Measurements from ENCODE around the gene RNF167.

Gene RNF167

DNA sequence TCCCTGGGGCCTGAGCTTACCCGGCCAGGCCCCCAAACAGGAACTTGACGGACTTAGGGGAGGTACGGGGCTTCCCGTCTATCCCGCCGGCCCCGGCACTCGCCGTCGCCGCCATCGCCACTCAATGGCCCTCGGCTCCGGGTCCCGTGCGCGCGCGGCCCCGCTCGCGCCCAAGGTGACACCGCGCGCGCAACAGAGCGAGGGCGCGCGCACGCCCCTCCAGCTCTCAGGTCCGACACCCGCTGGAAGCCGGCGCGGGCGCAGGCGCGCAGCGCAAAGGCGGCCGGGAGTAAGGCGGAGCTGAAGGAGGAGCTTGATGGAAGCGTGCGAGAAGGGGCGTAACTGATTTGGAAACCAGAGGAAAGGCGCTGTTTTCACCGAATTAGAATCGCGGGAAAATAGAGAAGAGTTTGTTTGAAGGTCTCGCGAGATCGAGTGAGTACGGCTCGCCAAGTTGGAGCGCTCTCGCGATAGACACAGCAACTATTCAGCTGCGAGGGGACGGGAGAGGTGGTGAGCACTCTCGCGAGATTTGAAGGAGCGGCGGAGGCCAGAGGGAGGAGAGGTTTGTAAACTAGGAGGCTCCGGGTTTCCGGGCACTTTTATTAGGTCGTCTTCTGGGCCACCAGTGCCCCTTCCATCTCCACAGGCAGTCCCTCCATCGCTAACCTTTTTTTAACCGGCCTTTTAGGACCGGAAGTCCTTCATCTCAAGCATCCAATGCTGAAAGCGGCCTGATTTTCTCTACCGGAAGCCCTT is at the start of gene RNF167, which contains the start of gene SLC25A11:
Gene RNF167, plus strand, starts transcription at position 473 of the 759 bp plus-strand sequence. CDS start 642 bp downstream, outside the sequence.
Gene SLC25A11, minus strand, starts transcription at position 251 of the 759 bp plus-strand sequence. Its CDS starts 136 bp downstream, at position 115.
- peak; percentile 99 for DNase-seq

DNA sequence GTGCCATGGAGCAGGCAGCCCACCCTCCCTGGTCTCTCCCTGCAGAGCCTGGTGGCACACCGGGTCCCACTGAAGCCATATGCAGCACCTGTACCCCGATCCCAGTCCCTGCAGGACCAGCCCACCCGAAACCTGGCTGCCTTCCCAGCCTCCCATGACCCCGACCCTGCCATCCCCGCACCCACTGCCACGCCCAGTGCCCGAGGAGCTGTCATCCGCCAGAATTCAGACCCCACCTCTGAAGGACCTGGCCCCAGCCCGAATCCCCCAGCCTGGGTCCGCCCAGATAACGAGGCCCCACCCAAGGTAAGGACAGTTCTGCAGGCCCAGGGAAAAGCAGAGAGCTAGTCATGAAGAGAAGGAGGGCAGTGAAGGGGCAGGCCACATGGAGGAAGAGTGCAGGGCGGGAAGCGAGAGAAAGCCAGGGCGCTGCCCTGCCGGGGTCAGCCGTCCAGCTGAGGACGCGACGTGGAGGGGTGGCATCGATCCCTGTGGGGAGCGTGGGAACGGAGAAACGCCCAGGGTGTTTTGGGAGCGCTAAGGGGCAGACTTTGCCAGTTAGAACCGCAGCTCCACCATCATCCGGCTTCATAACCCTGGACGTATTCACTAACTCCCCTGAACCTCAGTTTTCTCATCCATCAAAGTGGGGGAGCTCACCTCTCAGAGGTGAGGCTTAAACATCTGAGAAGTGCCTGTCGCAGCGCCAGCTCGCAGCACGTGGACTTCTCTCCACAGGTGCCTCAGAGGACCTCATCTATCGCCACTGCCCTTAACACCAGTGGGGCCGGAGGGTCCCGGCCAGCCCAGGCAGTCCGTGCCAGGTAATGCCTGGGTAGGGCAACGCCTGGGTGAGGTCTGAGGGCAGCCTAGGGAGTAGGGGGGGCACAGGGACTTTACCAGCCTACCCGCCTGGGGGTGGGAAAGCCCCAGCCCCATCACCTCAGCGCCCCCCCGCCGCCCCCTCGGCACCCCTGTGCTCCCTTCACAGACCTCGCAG is 48.4 kb upstream of the RNF167 start:
- DNase-seq, result no peak

DNA sequence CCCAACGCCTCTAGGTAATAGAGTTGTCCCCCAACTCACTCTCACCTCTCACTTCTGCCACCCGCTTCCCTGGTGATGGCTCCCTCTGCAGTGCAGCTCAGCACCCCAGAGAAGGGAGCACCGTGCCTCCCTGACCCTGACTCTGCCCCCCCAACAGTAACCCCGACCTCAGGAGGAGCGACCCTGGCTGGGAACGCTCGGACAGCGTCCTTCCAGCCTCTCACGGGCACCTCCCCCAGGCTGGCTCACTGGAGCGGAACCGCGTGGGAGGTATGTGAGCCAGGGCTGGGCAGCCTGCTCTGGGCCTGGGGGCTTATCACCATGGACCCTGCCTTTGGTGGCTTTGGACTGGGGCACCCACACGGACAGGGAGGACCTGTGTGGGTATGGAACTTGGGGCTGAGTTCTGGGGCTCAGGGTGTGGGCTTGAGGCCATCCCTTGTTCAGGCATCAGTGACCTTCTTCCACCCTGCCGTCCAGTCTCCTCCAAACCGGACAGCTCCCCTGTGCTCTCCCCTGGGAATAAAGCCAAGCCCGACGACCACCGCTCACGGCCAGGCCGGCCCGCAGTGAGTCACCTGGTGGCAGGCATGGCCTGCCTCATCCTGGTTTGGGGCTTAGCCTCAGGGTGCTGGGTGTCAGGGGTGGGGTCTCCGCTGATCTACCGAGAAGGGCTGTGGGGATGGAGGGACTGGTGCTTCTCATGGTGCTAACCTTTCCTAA is 47.4 kb upstream of the RNF167 start:
- DNase-seq, result no peak

DNA sequence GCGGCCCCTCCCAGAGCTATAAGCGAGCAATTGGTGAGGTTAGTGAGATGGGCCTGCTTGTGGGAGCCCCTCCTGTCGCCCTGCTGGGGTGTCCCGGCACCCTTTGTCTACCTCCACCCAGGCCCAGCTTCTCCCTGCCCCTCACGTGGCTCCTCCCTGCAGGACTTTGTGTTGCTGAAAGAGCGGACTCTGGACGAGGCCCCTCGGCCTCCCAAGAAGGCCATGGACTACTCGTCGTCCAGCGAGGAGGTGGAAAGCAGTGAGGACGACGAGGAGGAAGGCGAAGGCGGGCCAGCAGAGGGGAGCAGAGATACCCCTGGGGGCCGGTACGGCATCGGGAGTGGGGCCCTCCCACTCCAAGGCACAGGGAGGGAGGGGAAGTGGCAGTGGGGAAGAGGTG is 46.8 kb upstream of the RNF167 start:
- DNase-seq, result no peak

DNA sequence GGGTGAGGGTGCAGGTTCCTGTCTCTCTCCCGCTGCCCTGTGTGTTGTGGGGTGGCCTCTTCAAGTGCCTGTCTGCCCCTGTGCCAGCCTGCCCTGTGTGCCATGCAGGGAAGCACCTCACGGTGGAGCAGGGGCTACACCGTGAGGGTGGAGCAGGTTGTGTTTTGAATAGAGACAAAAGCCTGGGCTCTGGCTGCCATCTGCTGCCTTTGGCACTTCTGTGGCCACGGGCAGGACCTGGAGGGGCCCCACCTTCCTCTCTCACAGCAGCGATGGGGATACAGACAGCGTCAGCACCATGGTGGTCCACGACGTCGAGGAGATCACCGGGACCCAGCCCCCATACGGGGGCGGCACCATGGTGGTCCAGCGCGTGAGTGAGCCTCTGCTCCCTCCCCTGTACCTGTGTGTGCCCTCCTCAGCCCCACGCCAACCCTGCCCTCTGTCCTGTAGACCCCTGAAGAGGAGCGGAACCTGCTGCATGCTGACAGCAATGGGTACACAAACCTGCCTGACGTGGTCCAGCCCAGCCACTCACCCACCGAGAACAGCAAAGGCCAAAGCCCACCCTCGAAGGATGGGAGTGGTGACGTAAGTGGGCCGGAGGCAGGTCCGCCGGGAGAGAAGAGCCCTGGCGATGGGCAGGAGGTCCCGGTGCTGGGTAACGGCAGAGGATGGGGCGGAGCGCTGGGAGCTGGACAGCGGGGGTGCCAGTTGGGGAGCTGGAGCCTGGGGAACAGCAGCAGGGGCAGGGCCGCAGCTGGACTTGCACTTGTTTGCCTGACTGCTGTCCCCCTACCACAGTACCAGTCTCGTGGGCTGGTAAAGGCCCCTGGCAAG is 46.1 kb upstream of the RNF167 start:
- no peak for DNase-seq

DNA sequence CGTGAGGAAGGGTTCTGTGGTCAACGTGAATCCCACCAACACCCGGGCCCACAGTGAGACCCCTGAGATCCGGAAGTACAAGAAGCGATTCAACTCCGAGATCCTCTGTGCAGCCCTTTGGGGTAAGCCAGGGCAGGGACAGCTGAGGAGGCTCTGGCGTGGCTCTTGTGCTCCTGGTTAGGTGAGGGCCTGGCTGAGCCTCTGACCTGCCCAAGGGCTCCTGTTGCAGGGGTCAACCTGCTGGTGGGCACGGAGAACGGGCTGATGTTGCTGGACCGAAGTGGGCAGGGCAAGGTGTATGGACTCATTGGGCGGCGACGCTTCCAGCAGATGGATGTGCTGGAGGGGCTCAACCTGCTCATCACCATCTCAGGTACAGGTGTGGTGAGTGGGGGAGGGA is 44.9 kb upstream of the RNF167 start:
- DNase-seq, result no peak

DNA sequence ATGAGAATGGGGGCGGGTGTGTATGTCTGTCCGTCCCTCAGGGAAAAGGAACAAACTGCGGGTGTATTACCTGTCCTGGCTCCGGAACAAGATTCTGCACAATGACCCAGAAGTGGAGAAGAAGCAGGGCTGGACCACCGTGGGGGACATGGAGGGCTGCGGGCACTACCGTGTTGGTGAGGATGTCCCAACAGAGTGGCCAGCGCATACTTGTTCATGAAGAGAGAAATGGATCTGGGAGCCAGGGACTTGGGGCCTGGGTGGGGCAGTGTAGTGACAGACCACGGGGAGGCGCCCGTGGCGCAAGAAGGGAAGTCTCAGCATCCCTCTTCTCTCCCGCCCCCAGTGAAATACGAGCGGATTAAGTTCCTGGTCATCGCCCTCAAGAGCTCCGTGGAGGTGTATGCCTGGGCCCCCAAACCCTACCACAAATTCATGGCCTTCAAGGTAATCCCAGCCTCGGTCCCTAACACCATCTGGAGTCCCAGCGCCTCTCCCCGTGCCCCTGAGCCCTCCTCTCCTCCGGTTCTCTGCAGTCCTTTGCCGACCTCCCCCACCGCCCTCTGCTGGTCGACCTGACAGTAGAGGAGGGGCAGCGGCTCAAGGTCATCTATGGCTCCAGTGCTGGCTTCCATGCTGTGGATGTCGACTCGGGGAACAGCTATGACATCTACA is 44.3 kb upstream of the RNF167 start:
- no peak for DNase-seq

DNA sequence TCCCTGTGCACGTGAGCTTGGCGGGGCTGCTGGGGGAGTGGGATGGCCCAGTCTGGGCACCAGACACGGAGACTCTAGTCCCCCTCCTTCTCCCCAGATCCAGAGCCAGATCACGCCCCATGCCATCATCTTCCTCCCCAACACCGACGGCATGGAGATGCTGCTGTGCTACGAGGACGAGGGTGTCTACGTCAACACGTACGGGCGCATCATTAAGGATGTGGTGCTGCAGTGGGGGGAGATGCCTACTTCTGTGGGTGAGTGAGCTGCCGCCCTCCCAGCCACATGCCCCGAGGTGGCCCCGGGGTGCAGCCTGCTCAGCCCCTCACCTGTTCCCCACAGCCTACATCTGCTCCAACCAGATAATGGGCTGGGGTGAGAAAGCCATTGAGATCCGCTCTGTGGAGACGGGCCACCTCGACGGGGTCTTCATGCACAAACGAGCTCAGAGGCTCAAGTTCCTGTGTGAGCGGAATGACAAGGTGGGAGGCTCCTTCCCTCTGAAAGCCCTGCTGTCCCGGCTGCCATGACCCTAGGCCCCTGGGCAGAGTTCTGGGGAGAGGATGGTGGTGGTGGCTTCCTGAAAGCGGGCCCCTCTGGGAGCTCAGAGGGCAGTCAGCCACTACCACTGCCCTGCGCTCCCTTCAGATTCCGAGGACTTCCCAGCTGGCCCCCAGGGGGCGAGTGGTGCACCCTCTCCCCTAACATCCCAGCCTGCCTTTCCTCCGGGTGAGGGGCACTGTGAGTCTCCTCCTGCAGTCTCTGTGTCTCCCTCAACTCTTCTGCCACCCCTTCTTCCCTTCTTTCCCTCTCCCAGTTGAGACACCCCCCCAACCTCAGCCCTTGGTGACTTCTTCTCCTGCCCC is 43.5 kb upstream of the RNF167 start:
- no peak for DNase-seq

DNA sequence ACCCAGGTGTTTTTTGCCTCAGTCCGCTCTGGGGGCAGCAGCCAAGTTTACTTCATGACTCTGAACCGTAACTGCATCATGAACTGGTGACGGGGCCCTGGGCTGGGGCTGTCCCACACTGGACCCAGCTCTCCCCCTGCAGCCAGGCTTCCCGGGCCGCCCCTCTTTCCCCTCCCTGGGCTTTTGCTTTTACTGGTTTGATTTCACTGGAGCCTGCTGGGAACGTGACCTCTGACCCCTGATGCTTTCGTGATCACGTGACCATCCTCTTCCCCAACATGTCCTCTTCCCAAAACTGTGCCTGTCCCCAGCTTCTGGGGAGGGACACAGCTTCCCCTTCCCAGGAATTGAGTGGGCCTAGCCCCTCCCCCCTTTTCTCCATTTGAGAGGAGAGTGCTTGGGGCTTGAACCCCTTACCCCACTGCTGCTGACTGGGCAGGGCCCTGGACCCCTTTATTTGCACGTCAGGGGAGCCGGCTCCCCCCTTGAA is 42.8 kb upstream of the RNF167 start:
- DNase-seq, result no peak

DNA sequence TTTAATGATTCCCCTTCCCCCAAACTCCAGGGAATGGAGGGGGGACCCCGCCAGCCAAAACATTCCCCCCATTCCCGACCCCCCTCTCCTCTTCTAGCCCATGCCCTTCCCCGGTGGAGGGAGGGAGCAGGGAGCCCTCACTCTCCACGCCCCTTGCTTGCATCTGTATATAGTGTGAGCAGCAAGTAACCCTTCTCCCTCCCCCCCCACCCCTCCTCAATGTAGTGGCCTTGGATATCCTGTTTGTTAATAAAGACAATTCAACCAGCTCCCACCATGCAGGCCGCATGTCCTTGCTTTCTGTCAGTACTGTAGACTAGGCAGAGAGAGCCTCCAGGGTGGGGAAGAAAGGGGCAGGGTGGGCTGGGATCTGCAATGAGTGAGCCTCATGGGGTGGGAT is 42.3 kb upstream of the RNF167 start:
- DNase-seq, result no peak

DNA sequence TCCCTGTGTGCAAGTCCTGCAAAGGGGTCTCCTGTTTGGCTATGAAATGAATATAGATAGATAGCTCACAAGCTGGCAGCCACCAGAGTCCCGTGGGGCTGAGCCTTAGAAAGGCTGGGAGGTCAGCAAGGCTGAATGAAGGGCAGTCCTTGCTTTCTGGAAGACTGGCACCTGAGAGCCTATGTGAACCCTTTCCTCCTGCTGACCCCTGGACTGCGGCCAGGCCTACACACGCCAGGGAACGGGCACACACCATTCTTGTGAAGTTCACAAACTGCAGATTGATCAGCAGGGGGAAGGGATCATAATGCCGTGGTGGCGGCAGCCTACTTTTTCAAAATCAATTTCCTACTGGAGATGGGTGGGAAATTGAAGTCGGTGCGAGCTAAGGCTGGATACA is 41.7 kb upstream of the RNF167 start:
- no peak for DNase-seq

DNA sequence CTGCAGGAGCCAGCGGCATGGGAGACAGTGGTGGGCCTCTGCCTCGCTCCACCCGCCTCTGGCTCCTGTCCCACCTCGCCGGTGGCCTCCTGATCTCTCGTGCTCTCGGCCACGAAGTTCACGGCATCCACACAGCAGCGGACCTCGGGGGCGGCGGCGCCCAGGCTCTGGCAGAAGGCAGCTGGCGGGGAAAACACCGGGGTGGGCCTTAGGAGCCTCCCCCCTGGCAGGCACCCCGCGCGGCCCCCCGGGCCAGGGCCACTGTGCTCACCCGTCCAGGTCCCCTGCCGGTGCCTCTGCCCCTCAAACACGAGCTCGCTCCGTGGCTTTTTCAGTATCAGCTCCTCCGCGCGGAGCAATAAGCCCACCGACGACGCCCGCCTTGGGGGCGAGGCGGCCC is 41.1 kb upstream of the RNF167 start:
- no peak for DNase-seq

DNA sequence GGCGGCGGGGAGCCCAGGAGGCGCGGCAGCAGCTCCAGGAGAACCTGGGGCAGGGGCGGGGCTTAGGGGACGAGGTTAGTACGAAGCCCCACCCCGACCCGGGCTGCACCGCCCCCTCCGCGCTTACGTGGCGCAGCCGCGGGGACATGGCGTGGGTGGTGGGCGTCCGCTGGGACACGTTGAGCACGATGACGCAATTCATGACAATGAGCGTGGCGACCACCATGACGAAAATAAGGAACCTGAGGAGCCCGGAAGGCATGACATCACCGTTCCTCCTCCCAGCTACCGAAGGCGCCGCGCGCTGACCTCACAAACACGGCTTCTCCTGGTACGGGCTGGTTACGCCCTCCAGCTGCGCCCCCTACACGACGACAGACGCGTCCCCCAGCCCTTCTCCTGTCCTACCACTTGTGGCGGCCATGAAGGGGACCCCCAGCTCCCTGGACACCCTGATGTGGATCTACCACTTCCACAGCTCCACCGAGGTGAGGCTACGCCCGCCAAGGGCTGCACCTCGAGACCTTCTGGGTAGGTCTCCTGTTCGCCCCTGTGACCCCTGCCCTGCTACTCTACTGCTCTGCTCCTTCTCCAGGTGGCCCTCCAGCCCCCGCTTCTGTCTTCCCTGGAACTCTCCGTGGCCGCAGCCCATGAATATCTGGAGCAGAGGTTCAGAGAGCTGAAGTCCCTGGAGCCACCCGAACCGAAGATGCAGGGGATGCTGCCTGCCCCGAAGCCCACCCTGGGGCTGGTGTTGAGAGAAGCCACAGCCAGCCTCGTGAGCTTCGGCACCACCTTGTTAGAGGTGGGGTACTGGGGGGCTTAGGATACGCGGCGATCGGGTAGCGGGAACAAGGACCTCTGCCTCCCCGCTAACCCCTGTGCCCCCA is 40.5 kb upstream of the RNF167 start, which contains the start of gene C17orf107:
Gene C17orf107, plus strand, starts transcription at position 196 of the 890 bp plus-strand sequence. Its CDS starts 227 bp downstream, at position 423.
- DNase-seq, result no peak

DNA sequence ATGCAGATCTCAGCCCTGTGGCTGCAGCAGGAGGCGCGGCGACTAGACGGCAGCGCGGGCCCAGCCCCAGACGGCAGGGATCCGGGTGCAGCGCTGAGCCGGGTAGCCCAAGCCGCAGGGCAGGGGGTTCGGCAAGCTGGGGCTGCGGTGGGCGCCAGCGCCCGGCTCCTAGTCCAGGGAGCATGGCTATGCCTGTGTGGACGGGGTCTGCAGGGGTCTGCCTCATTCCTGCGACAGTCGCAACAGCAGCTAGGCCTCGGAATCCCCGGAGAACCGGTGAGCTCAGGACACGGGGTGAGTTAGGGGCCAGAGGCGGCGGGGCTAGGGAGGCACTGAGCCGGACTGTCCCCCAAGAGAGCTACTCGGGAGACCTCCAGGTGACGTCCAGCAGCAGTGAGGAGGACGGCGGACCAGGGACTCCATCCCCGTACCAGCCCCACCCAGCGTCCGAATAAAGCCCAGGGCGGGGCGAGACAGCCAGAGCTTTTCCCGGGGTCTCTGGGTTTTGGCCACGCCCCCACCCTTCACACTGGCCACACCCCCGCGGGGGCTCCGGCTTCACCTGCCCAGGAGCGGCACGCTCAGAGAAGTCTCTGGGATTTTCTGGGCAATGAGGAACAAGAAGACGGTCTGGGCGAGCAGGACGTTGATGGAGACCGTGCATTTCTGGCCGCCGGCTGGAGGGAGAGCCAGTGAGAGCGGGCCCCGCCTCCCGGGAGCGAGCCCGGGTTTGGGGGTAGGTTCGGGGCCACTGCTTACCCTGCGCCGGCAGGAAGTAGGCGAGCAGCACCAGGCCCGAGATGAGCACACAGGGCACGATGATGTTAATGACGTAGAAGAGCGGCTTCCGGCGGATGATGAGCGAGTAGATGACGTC is 39.6 kb upstream of the RNF167 start:
- no peak for DNase-seq

DNA sequence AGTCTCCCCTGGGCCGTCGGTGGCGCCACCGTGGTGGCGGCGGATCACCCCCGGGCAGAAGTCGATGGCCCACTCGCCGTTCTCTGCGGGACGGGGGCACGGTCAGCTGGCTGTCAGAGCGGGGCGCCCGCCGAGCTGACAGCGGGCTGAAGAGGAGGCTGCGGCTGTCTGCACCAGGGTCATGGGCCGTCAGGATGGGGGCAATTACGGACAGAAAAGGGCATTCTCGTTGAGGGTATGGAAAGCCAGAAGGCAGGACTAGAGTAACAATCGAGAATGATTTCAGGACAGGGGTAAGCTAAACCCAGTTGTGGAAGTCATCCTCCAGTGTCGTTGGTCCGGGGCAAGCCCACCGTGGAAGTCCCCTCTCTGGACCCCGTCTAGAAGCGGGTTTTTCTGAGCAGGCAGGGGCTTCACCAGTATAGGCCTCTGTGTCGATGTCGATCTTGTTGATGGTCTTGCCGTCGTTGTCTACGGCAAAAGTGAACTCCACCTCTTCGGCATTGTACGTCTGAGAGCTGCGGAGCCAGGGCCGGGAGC is 38.9 kb upstream of the RNF167 start:
- no peak for DNase-seq

DNA sequence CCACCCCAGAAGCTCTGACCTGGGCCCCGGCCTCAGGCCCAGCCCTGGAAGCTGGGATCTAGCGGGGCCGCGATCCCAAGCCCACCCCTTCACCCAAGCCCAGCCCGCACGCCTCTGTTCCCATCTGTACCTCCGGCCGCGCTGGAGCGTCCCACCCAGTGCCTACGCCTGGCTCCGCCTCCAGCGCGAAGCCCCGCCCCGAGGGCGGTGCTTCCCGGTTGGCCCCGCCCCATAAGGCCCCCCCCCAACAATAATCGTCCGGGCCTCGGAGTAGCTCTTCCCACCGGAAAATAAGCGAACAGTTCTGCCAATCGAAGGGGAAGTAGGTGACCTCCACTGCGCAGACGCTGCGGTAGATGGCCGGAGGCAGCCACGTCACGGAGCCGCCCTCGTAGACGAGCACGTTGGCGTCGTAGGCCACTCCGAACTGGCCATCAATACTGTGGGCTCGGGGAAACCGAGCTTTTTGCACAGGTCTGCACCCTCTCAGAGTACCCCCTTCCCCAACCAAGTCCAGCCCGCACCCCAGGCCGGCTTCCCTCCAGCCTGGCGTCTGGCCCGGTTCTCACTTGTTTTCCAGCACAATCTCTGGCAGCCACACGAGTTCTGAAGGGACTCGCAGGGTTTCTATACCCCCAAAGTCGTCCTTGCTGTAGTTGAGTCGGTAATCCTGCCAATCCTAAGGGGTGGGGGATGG is 38.3 kb upstream of the RNF167 start:
- DNase-seq, result no peak

DNA sequence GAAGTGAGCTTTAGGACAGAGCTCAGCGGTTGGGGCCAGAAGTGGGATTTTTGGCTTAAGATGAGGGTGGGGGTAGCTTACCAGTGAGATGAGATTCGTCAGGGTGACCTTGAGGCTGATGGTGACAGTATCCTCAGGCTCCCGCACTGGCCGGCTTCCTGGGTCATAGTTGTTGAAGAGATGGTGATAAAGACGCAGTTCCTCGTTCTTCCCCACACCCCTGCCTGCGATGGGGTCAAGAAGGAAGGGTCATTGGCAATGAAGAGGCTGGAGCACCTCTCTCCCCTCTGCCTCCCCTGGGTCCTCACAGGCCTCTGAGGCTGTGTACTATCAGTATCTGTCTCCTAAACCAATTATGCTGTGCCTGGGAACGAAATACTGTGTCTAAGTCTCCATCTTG is 37.5 kb upstream of the RNF167 start:
- DNase-seq, result no peak
